Karpas-422 (cell line): ENCODE measurements around the gene PCBP1. TPM values are rescaled to one million over a fixed set of nuclear protein-coding genes. Genes with fewer than 3 reads are reported as not detected.
A peak's percentile ranks its signal among the peaks of the same experiment; 100 is the strongest.
"Not testable (repeated sequence)": the region's sequence is repeated elsewhere in the genome, so short reads cannot be mapped to it uniquely, and the experiment has no call there.

Experiments used
- DNase-seq: peaks from one replicate; pipeline ENCODE4 v3.0.0-alpha.2; 2015
- H2AFZ ChIP-seq: fragments of 200-600 bp; sonication (generic); 2 replicates; pipeline ENCODE4 v1.6.1; 2014; ENCODE audit warnings: antibody characterized with exemption, low read length, mixed read lengths
- H3K27ac ChIP-seq: fragments of 200-600 bp; sonication (generic); 2 replicates; pipeline ENCODE4 v1.5.1; 2014; ENCODE audit warnings: mild to moderate bottlenecking, low read length, moderate library complexity
- H3K27me3 ChIP-seq: fragments of 200-600 bp; sonication (generic); 2 replicates; pipeline ENCODE4 v1.6.1; 2014; ENCODE audit warnings: low read length, mixed read lengths
- H3K36me3 ChIP-seq: fragments of 200-600 bp; sonication (generic); 2 replicates; pipeline ENCODE4 v1.6.1; 2014; ENCODE audit warnings: low read length, mixed read lengths; ENCODE audit not compliant: insufficient read depth
- H3K4me1 ChIP-seq: fragments of 200-600 bp; sonication (generic); 2 replicates; pipeline ENCODE4 v1.6.1; 2014; ENCODE audit warnings: mild to moderate bottlenecking, low read length, mixed read lengths
- H3K4me2 ChIP-seq: fragments of 200-600 bp; sonication (generic); 2 replicates; pipeline ENCODE4 v1.6.1; 2014; ENCODE audit warnings: low read length, low read depth, mild to moderate bottlenecking; ENCODE audit not compliant: poor library complexity, severe bottlenecking
- H3K4me3 ChIP-seq: fragments of 200-600 bp; sonication (generic); 2 replicates; pipeline ENCODE4 v1.5.1; 2014; ENCODE audit warnings: mild to moderate bottlenecking, antibody characterized with exemption, low read length, mixed read lengths
- H3K79me2 ChIP-seq: fragments of 200-600 bp; sonication (generic); 2 replicates; pipeline ENCODE4 v1.6.1; 2014; ENCODE audit warnings: mild to moderate bottlenecking, low read length, mixed read lengths
- H3K9ac ChIP-seq: fragments of 200-600 bp; sonication (generic); 2 replicates; pipeline ENCODE4 v1.6.0; 2014; ENCODE audit warnings: low read length
- H3K9me2 ChIP-seq: fragments of 200-600 bp; sonication (generic), shearing (Covaris generic); replicated peaks from 2 replicates; pipeline ENCODE4 v1.6.0; 2014; ENCODE audit warnings: mild to moderate bottlenecking, low read length, moderate library complexity; ENCODE audit not compliant: insufficient read depth
- H3K9me3 ChIP-seq: fragments of 300-700, 200-600 bp; sonication (generic); 2 replicates; pipeline ENCODE4 v1.6.1; 2014; ENCODE audit warnings: low read length, mixed read lengths
- H4K20me1 ChIP-seq: fragments of 200-600 bp; sonication (generic); 2 replicates; pipeline ENCODE4 v1.6.1; 2014; ENCODE audit warnings: mild to moderate bottlenecking, antibody characterized with exemption, low read length, low read depth; ENCODE audit not compliant: insufficient read depth
- total RNA-seq: library from RNA; depleted of rRNA; stranded (reverse); fragments of >200 nt; shearing (Covaris generic); gene quantifications from 2 replicates; pipeline ENCODE4 v1.2.3, GENCODE V29; 2014; ENCODE audit warnings: low replicate concordance

The PCBP1 gene
- total RNA-seq, 1 experiment from 2014 or later: 128 TPM

DNA sequence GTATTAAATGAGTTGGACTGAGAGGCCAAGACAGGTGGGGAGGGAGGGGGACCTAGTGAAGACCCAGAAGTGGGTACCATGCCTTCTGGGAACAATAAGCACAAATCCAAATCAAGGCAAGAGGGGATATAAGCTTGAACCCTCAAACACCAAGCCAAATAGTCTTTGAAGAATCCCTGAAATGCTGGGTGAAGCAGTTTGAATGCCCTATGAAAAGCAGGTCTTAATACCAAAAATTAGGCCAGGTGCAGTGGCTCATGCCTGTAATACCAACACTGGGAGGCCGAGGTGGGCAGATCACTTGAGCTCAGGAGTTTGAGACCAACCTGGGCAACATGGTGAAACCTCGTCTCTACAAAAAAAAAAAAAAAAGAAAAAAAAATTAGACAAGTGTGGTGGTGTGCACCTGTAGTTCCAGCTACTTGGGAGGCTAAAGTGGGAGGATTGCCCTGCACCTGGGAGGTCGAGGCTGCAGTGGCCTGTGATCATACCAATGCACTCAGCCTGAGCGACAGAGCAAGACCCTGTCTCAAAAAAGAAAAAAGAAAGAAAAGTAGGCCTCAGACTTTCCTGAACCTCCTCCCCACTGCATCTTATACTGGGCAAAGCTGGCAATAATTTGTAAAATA, 3.5 kb downstream of the PCBP1 start:
- Histone ChIP-seq H3K4me1 (peaks cover 59% of the 10 kb centered on the region), H3K9ac (no peak overlapping the region), H3K79me2 (peaks cover 22% of the 10 kb centered on the region), H3K9me2 (no peaks in the 10 kb centered on the region), H3K4me3 (no peak overlapping the region), H2AFZ (no peak overlapping the region), H3K9me3 (no peaks in the 10 kb centered on the region), H4K20me1 (no peaks in the 10 kb centered on the region; the same call in 1 of the 2 replicates), H3K27me3 (no peaks in the 10 kb centered on the region), H3K27ac (peak overlapping the region; percentile 98), H3K36me3 (peaks cover 18% of the 10 kb centered on the region), H3K4me2 (no peak overlapping the region)
- peak; percentile 57 for DNase-seq

GRCh38 chr2:70091364-70091763, 4.1 kb downstream of the PCBP1 start:
- H3K27me3 ChIP-seq: no peaks in the 10 kb centered on the region
- H3K9ac ChIP-seq: no peak overlapping the region
- DNase-seq: peak; percentile 49
- peak overlapping the region; percentile 98 for H3K27ac ChIP-seq
- no peak overlapping the region for H3K4me2 ChIP-seq
- peaks cover 22% of the 10 kb centered on the region for H3K79me2 ChIP-seq
- no peaks in the 10 kb centered on the region for H3K9me2 ChIP-seq
- H3K4me3 ChIP-seq: no peak overlapping the region
- no peaks in the 10 kb centered on the region; the same call in 1 of the 2 replicates for H4K20me1 ChIP-seq
- H3K4me1 ChIP-seq: peaks cover 57% of the 10 kb centered on the region
- H3K36me3 ChIP-seq: peaks cover 18% of the 10 kb centered on the region
- no peaks in the 10 kb centered on the region for H3K9me3 ChIP-seq
- H2AFZ ChIP-seq: no peak overlapping the region

- Histone ChIP-seq H3K9me2 (no peaks in the 10 kb centered on the region), H3K4me1 (peaks cover 54% of the 10 kb centered on the region), H2AFZ (no peak overlapping the region), H3K4me2 (no peak overlapping the region), H3K36me3 (peaks cover 18% of the 10 kb centered on the region), H3K27me3 (no peaks in the 10 kb centered on the region), H3K27ac (peak overlapping the region; percentile 98), H3K9me3 (no peaks in the 10 kb centered on the region), H3K9ac (no peak overlapping the region), H3K79me2 (peaks cover 22% of the 10 kb centered on the region), H3K4me3 (no peak overlapping the region), H4K20me1 (no peaks in the 10 kb centered on the region; the same call in 1 of the 2 replicates)
- peak; percentile 42 for DNase-seq
Measured at GRCh38 chr2:70091816-70092215, 4.5 kb downstream of the PCBP1 start.

DNA sequence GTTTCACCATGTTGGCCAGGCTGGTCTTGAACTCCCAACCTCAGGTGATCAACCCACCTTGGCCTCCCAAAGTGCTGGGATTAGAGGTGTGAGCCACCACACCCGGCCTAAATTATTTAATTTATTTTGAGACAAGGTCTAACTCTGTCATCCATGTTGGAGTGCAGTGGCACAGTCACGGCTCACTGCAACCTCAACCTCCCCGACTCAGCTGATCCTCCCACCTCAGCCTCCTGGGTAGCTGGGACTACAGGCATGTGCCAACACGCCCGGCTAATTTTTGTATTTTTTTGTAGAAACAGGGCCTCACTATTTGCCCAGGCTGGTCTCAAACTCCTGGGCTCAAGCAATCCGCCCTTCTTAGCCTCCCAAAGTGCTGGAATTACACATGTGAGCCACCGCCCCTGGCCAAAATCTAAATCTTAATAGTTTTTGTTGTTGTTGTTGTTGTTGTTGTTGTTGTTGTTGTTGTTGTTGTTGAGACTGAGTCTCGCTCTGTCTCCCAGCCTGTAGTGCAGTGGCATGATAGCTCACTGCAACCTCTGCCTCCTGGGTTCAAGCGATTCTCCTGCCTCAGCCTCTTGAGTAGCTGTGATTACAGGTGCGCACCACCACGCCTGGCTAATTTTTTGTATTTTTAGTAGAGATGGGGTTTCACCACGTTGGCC, 5.4 kb downstream of the PCBP1 start:
- H4K20me1 ChIP-seq, H3K27me3 ChIP-seq, H3K4me2 ChIP-seq, H3K9me3 ChIP-seq, H3K9ac ChIP-seq, H3K27ac ChIP-seq, H3K9me2 ChIP-seq, H2AFZ ChIP-seq, H3K4me3 ChIP-seq: not testable (repeated sequence)
- Histone ChIP-seq H3K4me1 (peaks cover 54% of the 10 kb centered on the region), H3K79me2 (peaks cover 19% of the 10 kb centered on the region), H3K36me3 (peaks cover 16% of the 10 kb centered on the region)
- peak; percentile 47 for DNase-seq

DNA sequence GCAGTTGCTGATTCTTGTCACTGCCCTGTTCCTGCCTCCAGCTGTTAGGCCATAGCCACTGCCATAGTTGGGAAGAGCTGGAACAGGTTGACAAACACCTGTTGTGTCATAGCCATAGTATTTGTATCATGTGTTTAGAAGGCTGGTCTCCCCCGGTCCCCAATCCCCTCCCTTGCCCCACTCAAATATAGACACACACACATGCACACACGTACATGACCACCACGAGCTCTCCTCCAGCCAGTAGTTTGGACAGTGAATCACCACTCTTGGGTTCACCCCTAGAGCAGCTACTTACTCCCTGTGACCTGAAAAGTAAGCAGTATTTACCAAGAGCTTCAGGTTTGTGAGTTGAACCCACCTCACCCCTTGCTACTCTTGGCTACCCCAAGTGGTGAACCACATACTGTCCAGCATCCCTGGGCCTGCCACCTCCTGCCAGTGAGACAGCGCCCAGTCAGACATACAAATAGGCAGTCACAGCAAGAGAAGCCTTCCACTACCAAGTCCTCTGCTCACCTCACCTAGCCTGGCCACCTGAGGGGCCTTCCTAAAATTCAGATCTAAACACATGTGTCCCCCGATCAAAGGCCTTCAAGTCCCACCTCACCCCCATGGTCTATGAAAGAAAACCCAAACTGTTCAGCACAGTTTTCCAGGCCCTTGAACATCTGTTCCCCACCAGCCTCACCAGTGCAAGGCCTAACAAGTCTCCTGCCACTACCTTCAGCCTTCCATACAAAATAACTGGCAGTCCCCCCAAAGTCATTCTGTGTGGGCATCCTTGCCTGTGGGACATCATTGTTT, 7.1 kb downstream of the PCBP1 start:
- peak overlapping the region; percentile 49 for H3K4me3 ChIP-seq
- peaks cover 56% of the 10 kb centered on the region for H3K4me1 ChIP-seq
- H3K36me3 ChIP-seq: no peaks in the 10 kb centered on the region
- peak overlapping the region; percentile 72 for H3K9ac ChIP-seq
- no peaks in the 10 kb centered on the region for H3K27me3 ChIP-seq
- peak overlapping the region; percentile 68 for H3K4me2 ChIP-seq
- 0 out of 2 replicates have a peak overlapping the region, but pooled peaks have one; percentile 7 for H2AFZ ChIP-seq
- DNase-seq: peak; percentile 63
- H3K9me2 ChIP-seq: no peaks in the 10 kb centered on the region
- peak overlapping the region; percentile 90 for H3K27ac ChIP-seq
- no peaks in the 10 kb centered on the region for H3K9me3 ChIP-seq
- H3K79me2 ChIP-seq: 0 out of 2 replicates have a peak, but pooled peaks cover 3% of the 10 kb centered on the region
- H4K20me1 ChIP-seq: no peaks in the 10 kb centered on the region; the same call in 1 of the 2 replicates

DNA sequence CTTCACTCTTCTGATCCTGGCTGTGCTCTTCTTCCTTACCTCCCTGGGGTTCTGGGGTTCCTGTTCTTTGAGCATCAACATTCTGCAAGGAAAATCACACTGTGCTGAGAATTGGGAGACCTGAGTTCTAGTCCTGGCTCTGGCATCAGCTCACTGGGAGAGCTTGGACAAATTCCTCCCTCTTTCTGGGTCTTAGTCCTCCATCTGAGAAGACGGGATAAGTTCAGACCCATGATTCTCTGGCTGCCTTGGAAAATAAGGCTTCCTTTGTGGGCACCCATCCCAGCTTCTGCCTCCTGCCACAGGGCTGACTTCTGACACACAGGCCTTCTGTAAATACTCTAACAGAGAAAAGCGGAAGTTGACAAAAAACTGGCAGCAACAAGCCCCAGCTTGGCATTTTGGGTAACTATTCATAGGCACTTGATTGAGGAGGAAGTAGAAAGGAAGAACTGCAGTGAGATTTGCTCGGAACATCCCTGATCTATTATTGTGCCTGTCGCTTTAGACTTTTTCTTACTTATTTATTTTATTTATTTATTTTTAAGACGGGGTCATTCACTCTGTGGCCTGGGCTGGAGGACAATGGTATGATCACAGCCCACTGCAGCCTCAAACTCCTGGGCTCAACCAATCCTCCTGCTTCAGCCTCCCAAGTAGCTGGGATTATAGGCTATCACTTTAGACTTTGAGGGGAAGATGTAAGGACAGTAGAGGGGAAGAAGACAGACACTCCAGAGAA, 7.9 kb downstream of the PCBP1 start:
- H3K9me2 ChIP-seq: no peaks in the 10 kb centered on the region
- H3K36me3 ChIP-seq: no peaks in the 10 kb centered on the region
- no peaks in the 10 kb centered on the region for H4K20me1 ChIP-seq
- no peaks in the 10 kb centered on the region for H3K27me3 ChIP-seq
- peak overlapping the region; percentile 49 for H3K4me3 ChIP-seq
- H3K27ac ChIP-seq: peak overlapping the region; percentile 90
- H2AFZ ChIP-seq: peak overlapping the region; percentile 7; the same call in 1 of the 2 replicates
- H3K9me3 ChIP-seq: no peaks in the 10 kb centered on the region
- peaks cover 55% of the 10 kb centered on the region for H3K4me1 ChIP-seq
- H3K9ac ChIP-seq: peak overlapping the region; percentile 72
- peak overlapping the region; percentile 68 for H3K4me2 ChIP-seq
- 0 out of 2 replicates have a peak, but pooled peaks cover 3% of the 10 kb centered on the region for H3K79me2 ChIP-seq
- DNase-seq: peak; percentile 97

DNA sequence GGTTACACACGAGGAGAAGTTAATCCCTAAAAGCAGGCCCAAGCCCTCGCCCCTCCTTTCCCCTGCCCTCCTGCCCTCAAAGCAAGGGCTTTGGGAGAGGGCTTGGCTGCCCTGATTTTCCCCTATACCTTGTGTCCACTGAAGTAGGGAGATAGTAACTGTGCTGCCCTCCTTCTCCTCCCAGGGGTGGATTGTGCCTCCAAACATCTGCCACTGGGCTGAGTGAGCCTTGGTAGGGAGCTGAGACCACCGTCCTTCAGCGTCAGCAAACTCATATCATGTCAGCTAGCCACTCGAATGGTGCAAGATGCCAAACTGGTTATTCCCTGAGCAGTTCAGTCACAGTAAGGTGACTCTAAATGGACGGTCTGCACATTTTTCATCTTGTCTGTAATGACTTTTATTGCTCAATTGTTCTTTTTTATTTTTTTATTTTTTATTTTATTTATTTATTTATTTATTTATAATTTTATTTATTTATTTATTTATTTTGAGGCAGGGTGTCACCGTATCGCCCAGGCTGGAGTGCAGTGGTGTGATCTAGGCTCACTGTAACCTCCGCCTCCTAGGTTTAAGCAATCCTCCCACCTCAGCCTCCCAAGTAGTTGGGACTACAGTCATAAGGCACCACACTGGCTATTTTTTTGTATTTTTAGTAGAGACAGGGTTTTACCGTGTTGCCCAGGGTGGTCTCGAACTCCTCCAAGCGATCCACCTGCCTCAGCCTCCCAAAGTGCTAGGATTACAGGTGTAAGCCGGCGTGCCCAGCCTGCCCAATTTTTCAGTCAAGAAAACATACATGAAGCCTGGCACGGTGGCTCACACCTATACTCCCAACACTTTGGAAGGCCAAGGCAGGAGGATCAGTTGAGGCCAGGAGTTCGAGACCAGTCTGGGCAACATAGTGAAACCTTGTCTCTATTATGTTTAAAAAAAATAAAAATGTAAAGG, 8.7 kb downstream of the PCBP1 start:
- DNase-seq: no peak
- peak overlapping the region; percentile 68 for H3K4me2 ChIP-seq
- H3K9ac ChIP-seq: peak overlapping the region; percentile 72
- peak overlapping the region; percentile 90 for H3K27ac ChIP-seq
- 0 out of 2 replicates have a peak, but pooled peaks cover 3% of the 10 kb centered on the region for H3K79me2 ChIP-seq
- no peaks in the 10 kb centered on the region for H3K36me3 ChIP-seq
- peak overlapping the region; percentile 46 for H3K4me3 ChIP-seq
- peaks cover 52% of the 10 kb centered on the region for H3K4me1 ChIP-seq
- no peaks in the 10 kb centered on the region for H3K9me2 ChIP-seq
- no peaks in the 10 kb centered on the region for H3K9me3 ChIP-seq
- no peak overlapping the region; the same call in 1 of the 2 replicates for H2AFZ ChIP-seq
- no peaks in the 10 kb centered on the region for H3K27me3 ChIP-seq
- H4K20me1 ChIP-seq: no peaks in the 10 kb centered on the region
